Raji (cell line): ENCODE results near the gene DOK1.
A peak's percentile ranks its signal among the peaks of the same experiment; 100 is the strongest.

ENCODE experiments used
- POLR2A ChIP-seq: IDR thresholded peaks from 2 replicates; pipeline ENCODE4 v1.6.1; 2011; ENCODE audit warnings: low read depth, low read length, control low read depth; ENCODE audit not compliant: insufficient read depth

DOK1 gene

GRCh38 chr2:74569686-74570085 lies 15.2 kb downstream of the DOK1 start:
- TF ChIP-seq POLR2A: no peak

DNA sequence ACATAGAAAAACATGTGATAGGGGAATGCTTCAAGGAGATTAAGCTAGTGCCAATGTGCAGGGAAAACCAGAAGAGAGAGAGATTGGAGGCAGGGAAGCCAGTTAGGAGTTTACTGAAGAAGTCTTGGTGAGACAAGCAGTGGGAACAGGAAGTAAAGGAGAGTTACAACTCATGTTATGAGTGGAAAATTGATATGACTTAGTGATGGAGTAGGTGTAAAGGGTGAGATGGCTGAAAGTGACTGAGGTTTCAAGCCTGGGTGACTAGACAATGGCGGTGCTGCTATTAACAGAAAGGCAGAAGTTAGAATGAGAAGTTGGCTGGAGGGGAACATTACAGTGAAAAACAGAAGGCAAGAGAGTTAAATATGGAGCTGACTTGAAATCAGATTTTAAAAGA lies 16.5 kb downstream of the DOK1 start:
- TF ChIP-seq POLR2A: no peak

DNA sequence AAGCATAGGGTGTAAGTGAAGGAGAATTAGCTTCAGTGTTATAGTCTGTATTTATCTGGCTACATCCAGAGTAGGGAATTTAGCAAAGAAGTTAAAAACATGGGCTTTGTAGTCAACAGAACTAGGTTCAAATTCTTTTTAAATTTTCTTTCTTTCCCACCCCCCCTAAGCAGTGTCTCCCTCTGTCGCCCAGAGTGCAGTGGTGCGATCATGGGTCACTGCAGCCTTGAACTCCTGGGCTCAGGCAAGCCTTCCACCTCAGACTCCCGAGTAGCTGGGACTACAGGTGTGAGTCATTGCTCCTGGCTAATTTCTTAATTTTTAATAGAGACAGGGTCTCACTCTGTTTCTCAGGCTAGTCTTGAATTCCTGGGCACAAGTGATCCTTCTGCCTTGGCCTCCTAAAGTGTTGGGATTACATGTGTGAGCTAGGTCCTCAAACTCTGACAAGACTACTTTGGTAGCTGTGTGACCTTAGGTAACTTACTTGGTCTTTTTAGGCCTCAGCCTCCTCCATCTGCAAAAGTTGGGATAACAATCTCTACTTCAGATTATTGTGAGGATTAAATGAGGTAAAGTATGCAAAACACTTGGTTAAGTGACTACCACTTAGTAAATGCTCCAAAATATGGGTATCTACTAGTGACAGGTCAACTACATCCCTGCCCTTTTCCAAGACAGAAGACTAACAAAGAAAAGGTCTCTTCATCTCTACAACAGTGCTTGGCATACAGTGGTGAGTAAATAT lies 17.8 kb downstream of the DOK1 start:
- no peak for TF ChIP-seq POLR2A

GRCh38 chr2:74573747-74574562 lies 19.4 kb downstream of the DOK1 start:
- TF ChIP-seq POLR2A: no peak

DNA sequence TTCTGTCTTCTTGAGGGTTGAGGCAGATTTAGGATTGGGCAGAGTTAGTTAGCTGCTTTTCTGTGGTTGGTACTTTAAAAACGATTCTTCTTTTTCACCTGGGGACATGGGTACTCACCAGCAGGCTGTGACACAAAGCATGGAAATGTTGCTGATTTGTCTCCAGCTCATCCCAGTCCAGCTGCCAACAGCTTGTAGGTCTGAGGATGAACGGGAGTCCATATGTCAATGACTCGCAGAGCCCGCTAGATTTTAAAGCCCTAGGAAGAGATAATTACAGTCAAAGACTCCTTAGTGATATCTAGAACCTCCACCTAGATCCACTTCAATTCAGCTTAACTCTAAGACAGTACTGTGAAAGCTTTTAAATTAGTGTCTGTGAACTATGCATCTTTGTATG lies 20.8 kb downstream of the DOK1 start:
- no peak for TF ChIP-seq POLR2A

GRCh38 chr2:74576211-74576862 lies 21.8 kb downstream of the DOK1 start:
- TF ChIP-seq POLR2A: no peak

- no peak for TF ChIP-seq POLR2A
Measured at GRCh38 chr2:74576863-74577229, 22.3 kb downstream of the DOK1 start.

- 0 out of 2 replicates have a peak, but pooled peaks have one; percentile 14 for TF ChIP-seq POLR2A
Measured at GRCh38 chr2:74577448-74577847, 22.9 kb downstream of the DOK1 start.

- no peak for TF ChIP-seq POLR2A
Measured at GRCh38 chr2:74578408-74578807, 23.9 kb downstream of the DOK1 start.

GRCh38 chr2:74581463-74581862 lies 26.9 kb downstream of the DOK1 start:
- no peak for TF ChIP-seq POLR2A

GRCh38 chr2:74582184-74582583 lies 27.7 kb downstream of the DOK1 start:
- TF ChIP-seq POLR2A: no peak

GRCh38 chr2:74583504-74583903 lies 29.0 kb downstream of the DOK1 start:
- TF ChIP-seq POLR2A: no peak

DNA sequence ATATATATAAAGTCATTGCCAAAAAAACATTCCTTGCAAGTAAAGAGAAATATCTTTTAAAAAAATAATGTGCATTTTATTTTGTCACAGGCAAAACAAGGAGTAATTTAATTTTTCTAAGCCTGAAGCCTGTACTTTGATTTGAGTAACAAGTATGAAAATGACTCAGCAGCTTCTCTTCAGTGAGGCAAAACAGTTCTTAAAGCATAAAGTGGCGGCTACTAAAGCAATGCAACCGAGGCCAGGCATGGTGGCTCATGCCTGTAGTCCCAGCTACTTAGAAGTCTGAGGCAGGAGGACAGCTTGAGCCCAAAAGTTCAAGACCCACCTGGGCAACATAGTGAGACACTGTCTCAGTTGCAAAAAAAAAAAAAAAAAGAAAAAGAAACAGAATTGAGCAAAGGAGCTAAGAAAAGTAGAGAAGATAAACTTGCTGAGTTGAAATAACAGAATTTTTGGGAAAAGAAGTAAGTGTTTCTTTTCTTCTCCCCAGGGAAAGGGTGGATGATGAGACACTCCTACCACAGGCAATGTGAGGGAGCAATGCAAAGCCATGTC lies 29.6 kb downstream of the DOK1 start:
- no peak for TF ChIP-seq POLR2A

DNA sequence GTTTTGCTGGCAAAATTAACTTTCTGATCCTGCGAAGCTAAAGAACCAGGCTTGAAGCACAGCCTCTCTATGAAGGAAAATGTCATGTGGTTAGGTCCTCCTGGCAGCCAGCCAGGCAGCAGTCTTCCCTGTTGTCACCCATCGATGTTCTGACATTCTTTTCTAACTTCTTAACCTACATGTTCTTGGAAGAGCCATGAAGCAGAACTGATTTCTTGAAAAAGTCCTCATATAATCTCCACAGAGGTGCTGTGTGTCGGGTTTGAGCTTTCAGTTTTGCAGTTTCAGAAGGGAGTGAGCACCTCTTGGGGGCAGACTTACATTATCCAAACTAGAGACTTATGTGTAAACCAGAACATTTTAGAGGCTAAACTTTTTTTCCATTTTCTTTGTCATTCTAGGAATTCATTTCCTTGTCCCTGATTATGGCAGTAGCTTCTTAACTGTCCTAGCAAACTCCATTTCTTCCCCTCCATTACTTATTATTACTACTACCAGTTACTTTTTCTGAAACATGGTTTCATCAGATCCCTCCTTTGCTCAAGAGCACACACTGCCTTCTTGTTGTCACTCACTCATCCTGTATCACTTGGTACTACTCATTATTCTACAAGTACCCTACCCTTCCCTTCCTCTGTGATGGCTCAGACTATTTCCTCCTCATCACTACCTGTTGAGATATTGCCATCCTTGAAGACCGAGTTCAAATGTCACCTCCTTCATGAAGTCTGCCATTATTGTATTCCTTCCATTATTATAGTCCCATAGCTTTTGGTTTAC lies 31.1 kb downstream of the DOK1 start:
- TF ChIP-seq POLR2A: no peak
